K562 (cell line): Measurements from ENCODE around the gene ELK1. TPM values are rescaled to one million over a fixed set of nuclear protein-coding genes. Genes with fewer than 3 reads are reported as not detected.

ENCODE experiments used
- BCL6 ChIP-seq: fragments of 250-450 bp; sonication (Bioruptor Pico); IDR thresholded peaks from 2 replicates; pipeline ENCODE4 v1.4.0; 2020
- EP400 ChIP-seq: fragments of 450-650 bp; IDR thresholded peaks from 2 replicates; pipeline ENCODE4 v1.6.1; 2017; ENCODE audit warnings: antibody characterized with exemption, mild to moderate bottlenecking, moderate library complexity
- FOXJ2 ChIP-seq: fragments of 200-800 bp; sonication (Bioruptor generic); IDR thresholded peaks from 2 replicates; pipeline ENCODE4 v1.6.1; 2016; ENCODE audit warnings: missing genetic modification characterization, missing compliant biosample characterization
- FOXP1 ChIP-seq: sonication (generic); formaldehyde crosslinking; IDR thresholded peaks from 2 replicates; pipeline ENCODE4 v1.8.0; 2022; ENCODE audit warnings: mild to moderate bottlenecking, missing genetic modification reagents
- LARP7 ChIP-seq: fragments of 450-650 bp; IDR thresholded peaks from 2 replicates; pipeline ENCODE4 v1.6.1; 2016
- NR2C1 ChIP-seq, 2 experiments: fragments of 450-650 bp; IDR thresholded peaks; 2 replicates each; pipeline ENCODE4 v1.6.1; 2017; ENCODE audit warnings: mild to moderate bottlenecking in 2 of 2, antibody characterized with exemption in 1 of 2, inconsistent platforms in 1 of 2, missing compliant biosample characterization in 1 of 2, missing genetic modification characterization in 1 of 2
- polyA plus RNA-seq, 8 experiments: library from polyadenylated mRNA; depleted of rRNA in 4 of 8; stranded (reverse) in 5 of 8; unstranded in 3 of 8; fragments of >200 nt; fragmentation: Nextera tagmentation in 2 of 8; fragmentation: Illumina TruSeq in 1 of 8; extraction: Ambion mirVana in 2 of 8; extraction: Trizol in 1 of 8; gene quantifications; 2 replicates each; pipeline versions ENCODE4 v1.2.1 to v1.2.3, GENCODE V29; 2011 to 2014; ENCODE audit warnings: inconsistent platforms in 1 of 8, missing spikeins in 1 of 8
- total RNA-seq, 7 experiments: library from RNA; depleted of rRNA in 6 of 7; stranded (reverse); fragments of >200 nt in 6 of 7; fragmentation: Illumina TruSeq in 2 of 7; extraction: Trizol in 2 of 7; gene quantifications; 2 replicates each; pipeline versions ENCODE4 v1.2.1 to v1.2.3, GENCODE V29; 2011 to 2021; ENCODE audit warnings: low replicate concordance in 1 of 7
- TF ChIP-seq, protein P1 (sequence below): fragments of 200-600 bp; sonication (generic); IDR thresholded peaks from one replicate; pipeline ENCODE4 v1.6.1; 2012; ENCODE audit warnings: mild to moderate bottlenecking, low read depth, low read length, inconsistent platforms
- TF ChIP-seq, protein P2 (sequence below), 2 experiments: fragments of 450-650 bp; formaldehyde crosslinking in 1 of 2; IDR thresholded peaks; 2 replicates each; pipeline versions ENCODE4 v1.4.0 to v1.6.1; 2014 to 2020; ENCODE audit warnings: mild to moderate bottlenecking in 2 of 2, borderline replicate concordance in 1 of 2, low read depth in 1 of 2

The ELK1 gene
- total and polyA plus RNA-seq, 9 of the 15 experiments (the other 6 are each of a cell fraction or from before 2014, with no cell fraction given) = 4.4 to 74.9 (median 26.5) TPM

DNA sequence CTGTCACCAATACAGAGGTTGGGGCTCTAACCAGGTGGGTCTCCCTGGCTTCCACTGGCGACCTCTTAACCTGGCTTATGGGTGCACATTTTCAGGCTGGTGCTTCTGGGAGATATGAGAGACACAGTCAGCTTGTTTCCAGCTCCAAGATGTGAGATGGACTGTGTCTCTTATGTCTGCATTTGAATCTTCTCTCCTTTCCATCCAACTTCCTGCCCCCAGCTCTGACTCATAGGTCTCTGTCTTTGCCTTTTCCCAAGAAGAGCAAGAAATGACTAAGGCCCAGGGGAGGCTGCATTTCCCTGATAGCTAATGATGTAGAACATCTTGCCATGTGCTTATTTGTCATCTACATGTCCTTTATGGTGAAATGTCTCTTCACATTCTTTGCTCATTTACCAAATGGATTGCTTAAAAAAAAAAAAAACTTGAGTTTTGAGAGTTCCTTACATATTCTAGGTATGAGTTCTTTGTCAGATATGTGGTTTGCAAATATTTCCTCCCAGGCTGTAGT lies 11.8 kb upstream of the ELK1 start (continued):
- TF ChIP-seq, protein P1, sequence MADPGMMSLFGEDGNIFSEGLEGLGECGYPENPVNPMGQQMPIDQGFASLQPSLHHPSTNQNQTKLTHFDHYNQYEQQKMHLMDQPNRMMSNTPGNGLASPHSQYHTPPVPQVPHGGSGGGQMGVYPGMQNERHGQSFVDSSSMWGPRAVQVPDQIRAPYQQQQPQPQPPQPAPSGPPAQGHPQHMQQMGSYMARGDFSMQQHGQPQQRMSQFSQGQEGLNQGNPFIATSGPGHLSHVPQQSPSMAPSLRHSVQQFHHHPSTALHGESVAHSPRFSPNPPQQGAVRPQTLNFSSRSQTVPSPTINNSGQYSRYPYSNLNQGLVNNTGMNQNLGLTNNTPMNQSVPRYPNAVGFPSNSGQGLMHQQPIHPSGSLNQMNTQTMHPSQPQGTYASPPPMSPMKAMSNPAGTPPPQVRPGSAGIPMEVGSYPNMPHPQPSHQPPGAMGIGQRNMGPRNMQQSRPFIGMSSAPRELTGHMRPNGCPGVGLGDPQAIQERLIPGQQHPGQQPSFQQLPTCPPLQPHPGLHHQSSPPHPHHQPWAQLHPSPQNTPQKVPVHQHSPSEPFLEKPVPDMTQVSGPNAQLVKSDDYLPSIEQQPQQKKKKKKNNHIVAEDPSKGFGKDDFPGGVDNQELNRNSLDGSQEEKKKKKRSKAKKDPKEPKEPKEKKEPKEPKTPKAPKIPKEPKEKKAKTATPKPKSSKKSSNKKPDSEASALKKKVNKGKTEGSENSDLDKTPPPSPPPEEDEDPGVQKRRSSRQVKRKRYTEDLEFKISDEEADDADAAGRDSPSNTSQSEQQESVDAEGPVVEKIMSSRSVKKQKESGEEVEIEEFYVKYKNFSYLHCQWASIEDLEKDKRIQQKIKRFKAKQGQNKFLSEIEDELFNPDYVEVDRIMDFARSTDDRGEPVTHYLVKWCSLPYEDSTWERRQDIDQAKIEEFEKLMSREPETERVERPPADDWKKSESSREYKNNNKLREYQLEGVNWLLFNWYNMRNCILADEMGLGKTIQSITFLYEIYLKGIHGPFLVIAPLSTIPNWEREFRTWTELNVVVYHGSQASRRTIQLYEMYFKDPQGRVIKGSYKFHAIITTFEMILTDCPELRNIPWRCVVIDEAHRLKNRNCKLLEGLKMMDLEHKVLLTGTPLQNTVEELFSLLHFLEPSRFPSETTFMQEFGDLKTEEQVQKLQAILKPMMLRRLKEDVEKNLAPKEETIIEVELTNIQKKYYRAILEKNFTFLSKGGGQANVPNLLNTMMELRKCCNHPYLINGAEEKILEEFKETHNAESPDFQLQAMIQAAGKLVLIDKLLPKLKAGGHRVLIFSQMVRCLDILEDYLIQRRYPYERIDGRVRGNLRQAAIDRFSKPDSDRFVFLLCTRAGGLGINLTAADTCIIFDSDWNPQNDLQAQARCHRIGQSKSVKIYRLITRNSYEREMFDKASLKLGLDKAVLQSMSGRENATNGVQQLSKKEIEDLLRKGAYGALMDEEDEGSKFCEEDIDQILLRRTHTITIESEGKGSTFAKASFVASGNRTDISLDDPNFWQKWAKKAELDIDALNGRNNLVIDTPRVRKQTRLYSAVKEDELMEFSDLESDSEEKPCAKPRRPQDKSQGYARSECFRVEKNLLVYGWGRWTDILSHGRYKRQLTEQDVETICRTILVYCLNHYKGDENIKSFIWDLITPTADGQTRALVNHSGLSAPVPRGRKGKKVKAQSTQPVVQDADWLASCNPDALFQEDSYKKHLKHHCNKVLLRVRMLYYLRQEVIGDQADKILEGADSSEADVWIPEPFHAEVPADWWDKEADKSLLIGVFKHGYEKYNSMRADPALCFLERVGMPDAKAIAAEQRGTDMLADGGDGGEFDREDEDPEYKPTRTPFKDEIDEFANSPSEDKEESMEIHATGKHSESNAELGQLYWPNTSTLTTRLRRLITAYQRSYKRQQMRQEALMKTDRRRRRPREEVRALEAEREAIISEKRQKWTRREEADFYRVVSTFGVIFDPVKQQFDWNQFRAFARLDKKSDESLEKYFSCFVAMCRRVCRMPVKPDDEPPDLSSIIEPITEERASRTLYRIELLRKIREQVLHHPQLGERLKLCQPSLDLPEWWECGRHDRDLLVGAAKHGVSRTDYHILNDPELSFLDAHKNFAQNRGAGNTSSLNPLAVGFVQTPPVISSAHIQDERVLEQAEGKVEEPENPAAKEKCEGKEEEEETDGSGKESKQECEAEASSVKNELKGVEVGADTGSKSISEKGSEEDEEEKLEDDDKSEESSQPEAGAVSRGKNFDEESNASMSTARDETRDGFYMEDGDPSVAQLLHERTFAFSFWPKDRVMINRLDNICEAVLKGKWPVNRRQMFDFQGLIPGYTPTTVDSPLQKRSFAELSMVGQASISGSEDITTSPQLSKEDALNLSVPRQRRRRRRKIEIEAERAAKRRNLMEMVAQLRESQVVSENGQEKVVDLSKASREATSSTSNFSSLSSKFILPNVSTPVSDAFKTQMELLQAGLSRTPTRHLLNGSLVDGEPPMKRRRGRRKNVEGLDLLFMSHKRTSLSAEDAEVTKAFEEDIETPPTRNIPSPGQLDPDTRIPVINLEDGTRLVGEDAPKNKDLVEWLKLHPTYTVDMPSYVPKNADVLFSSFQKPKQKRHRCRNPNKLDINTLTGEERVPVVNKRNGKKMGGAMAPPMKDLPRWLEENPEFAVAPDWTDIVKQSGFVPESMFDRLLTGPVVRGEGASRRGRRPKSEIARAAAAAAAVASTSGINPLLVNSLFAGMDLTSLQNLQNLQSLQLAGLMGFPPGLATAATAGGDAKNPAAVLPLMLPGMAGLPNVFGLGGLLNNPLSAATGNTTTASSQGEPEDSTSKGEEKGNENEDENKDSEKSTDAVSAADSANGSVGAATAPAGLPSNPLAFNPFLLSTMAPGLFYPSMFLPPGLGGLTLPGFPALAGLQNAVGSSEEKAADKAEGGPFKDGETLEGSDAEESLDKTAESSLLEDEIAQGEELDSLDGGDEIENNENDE = no peak
- TF ChIP-seq NR2C1 (IDR thresholded peaks at IDR 0.05) (no peak), NR2C1 (tag; IDR thresholded peaks at IDR 0.05) (no peak), LARP7 (no peak), FOXJ2 (tag) (no peak), FOXP1 (no peak), EP400 (peak; percentile 77), BCL6 (no peak)
- TF ChIP-seq, protein P2, sequence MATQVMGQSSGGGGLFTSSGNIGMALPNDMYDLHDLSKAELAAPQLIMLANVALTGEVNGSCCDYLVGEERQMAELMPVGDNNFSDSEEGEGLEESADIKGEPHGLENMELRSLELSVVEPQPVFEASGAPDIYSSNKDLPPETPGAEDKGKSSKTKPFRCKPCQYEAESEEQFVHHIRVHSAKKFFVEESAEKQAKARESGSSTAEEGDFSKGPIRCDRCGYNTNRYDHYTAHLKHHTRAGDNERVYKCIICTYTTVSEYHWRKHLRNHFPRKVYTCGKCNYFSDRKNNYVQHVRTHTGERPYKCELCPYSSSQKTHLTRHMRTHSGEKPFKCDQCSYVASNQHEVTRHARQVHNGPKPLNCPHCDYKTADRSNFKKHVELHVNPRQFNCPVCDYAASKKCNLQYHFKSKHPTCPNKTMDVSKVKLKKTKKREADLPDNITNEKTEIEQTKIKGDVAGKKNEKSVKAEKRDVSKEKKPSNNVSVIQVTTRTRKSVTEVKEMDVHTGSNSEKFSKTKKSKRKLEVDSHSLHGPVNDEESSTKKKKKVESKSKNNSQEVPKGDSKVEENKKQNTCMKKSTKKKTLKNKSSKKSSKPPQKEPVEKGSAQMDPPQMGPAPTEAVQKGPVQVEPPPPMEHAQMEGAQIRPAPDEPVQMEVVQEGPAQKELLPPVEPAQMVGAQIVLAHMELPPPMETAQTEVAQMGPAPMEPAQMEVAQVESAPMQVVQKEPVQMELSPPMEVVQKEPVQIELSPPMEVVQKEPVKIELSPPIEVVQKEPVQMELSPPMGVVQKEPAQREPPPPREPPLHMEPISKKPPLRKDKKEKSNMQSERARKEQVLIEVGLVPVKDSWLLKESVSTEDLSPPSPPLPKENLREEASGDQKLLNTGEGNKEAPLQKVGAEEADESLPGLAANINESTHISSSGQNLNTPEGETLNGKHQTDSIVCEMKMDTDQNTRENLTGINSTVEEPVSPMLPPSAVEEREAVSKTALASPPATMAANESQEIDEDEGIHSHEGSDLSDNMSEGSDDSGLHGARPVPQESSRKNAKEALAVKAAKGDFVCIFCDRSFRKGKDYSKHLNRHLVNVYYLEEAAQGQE (IDR thresholded peaks at IDR 0.05; ENCODE audit: borderline replicate concordance) = no peak; the same call in 1 of the 2 replicates
- TF ChIP-seq, protein P2 (CRISPR knock-in tag; IDR thresholded peaks at IDR 0.05; ENCODE audit: low read depth) = no peak
